ENCODE results near the gene SLC25A22. TPM values are rescaled to one million over a fixed set of nuclear protein-coding genes. Genes with fewer than 3 reads are reported as not detected.
A peak's percentile ranks its signal among the peaks of the same experiment; 100 is the strongest.

SLC25A22 gene
- total RNA-seq, 1 experiment from 2014 or later, result 11.1 TPM

- peak overlapping the region; percentile 40 for H3K27ac ChIP-seq
- peak; percentile 71 to 76 for DNase-seq (ENCODE audit: low read depth in 1 of 2, low spot score in 2 of 2)
- H3K36me3 ChIP-seq, result no peaks in the 10 kb centered on the region
- peak overlapping the region; percentile 57 for H3K4me3 ChIP-seq
- H3K4me1 ChIP-seq (replicated peaks), result peaks cover 27% of the 10 kb centered on the region
- no peaks in the 10 kb centered on the region for H3K27me3 ChIP-seq (replicated peaks)
- no peaks in the 10 kb centered on the region for H3K9me3 ChIP-seq (replicated peaks)
Observed at GRCh38 chr11:797296-798092, 587 bp downstream of the SLC25A22 start.

GRCh38 chr11:796565-797295 is 1.4 kb downstream of the SLC25A22 start:
- peak overlapping the region; percentile 57 for H3K4me3 ChIP-seq
- no peaks in the 10 kb centered on the region for H3K9me3 ChIP-seq (replicated peaks)
- no peak overlapping the region for H3K27ac ChIP-seq
- no peaks in the 10 kb centered on the region for H3K27me3 ChIP-seq (replicated peaks)
- H3K36me3 ChIP-seq, result no peaks in the 10 kb centered on the region
- peaks cover 27% of the 10 kb centered on the region for H3K4me1 ChIP-seq (replicated peaks)
- no peak for DNase-seq (ENCODE audit: low read depth in 1 of 2, low spot score in 2 of 2)

- DNase-seq (ENCODE audit: low read depth in 1 of 2, low spot score in 2 of 2), result peak; percentile 69 to 93
- Histone ChIP-seq H3K9me3 (replicated peaks) (no peaks in the 10 kb centered on the region), H3K27me3 (replicated peaks) (no peaks in the 10 kb centered on the region), H3K4me3 (peak overlapping the region; percentile 57), H3K36me3 (no peaks in the 10 kb centered on the region), H3K27ac (peak overlapping the region; percentile 38; the same call in 1 of the 2 replicates), H3K4me1 (replicated peaks) (peaks cover 27% of the 10 kb centered on the region)
Observed at GRCh38 chr11:795634-796564, 2.2 kb downstream of the SLC25A22 start.

GRCh38 chr11:794766-795633 is 3.1 kb downstream of the SLC25A22 start:
- Histone ChIP-seq H3K4me3 (peak overlapping the region; percentile 43), H3K4me1 (replicated peaks) (peaks cover 27% of the 10 kb centered on the region), H3K9me3 (replicated peaks) (no peaks in the 10 kb centered on the region), H3K36me3 (no peaks in the 10 kb centered on the region), H3K27me3 (replicated peaks) (no peaks in the 10 kb centered on the region), H3K27ac (no peak overlapping the region)
- DNase-seq (ENCODE audit: low read depth in 1 of 2, low spot score in 2 of 2), result no peak

GRCh38 chr11:794013-794765 is 3.9 kb downstream of the SLC25A22 start:
- no peaks in the 10 kb centered on the region for H3K36me3 ChIP-seq
- no peak overlapping the region for H3K4me3 ChIP-seq
- peaks cover 27% of the 10 kb centered on the region for H3K4me1 ChIP-seq (replicated peaks)
- no peak for DNase-seq (ENCODE audit: low read depth in 1 of 2, low spot score in 2 of 2)
- H3K9me3 ChIP-seq (replicated peaks), result no peaks in the 10 kb centered on the region
- H3K27ac ChIP-seq, result no peak overlapping the region
- no peaks in the 10 kb centered on the region for H3K27me3 ChIP-seq (replicated peaks)

- Histone ChIP-seq H3K27me3 (replicated peaks) (no peaks in the 10 kb centered on the region), H3K36me3 (no peaks in the 10 kb centered on the region), H3K27ac (no peak overlapping the region), H3K4me3 (no peak overlapping the region), H3K4me1 (replicated peaks) (peaks cover 27% of the 10 kb centered on the region), H3K9me3 (replicated peaks) (no peaks in the 10 kb centered on the region)
- no peak for DNase-seq (ENCODE audit: low read depth in 1 of 2, low spot score in 2 of 2)
Observed at GRCh38 chr11:793556-793955, 4.5 kb downstream of the SLC25A22 start.

GRCh38 chr11:792873-793272 is 5.2 kb downstream of the SLC25A22 start:
- no peak overlapping the region for H3K4me3 ChIP-seq
- no peaks in the 10 kb centered on the region for H3K36me3 ChIP-seq

GRCh38 chr11:792535-792821 is 5.6 kb downstream of the SLC25A22 start:
- Histone ChIP-seq H3K4me1 (replicated peaks) (peaks cover 21% of the 10 kb centered on the region), H3K9me3 (replicated peaks) (no peaks in the 10 kb centered on the region), H3K4me3 (no peak overlapping the region), H3K27ac (no peak overlapping the region), H3K36me3 (no peaks in the 10 kb centered on the region), H3K27me3 (replicated peaks) (no peaks in the 10 kb centered on the region)
- no peak for DNase-seq (ENCODE audit: low read depth in 1 of 2, low spot score in 2 of 2)

More at GRCh38 chr11:792873-793272, 5.2 kb downstream of the SLC25A22 start:
- Histone ChIP-seq H3K4me1 (replicated peaks) (peaks cover 23% of the 10 kb centered on the region), H3K27me3 (replicated peaks) (no peaks in the 10 kb centered on the region), H3K9me3 (replicated peaks) (no peaks in the 10 kb centered on the region), H3K27ac (no peak overlapping the region)
- DNase-seq (ENCODE audit: low read depth in 1 of 2, low spot score in 2 of 2), result no peak

GRCh38 chr11:791658-792534 is 6.2 kb downstream of the SLC25A22 start:
- no peaks in the 10 kb centered on the region for H3K9me3 ChIP-seq (replicated peaks)
- H3K4me1 ChIP-seq (replicated peaks), result peaks cover 15% of the 10 kb centered on the region
- no peaks in the 10 kb centered on the region for H3K36me3 ChIP-seq
- DNase-seq (ENCODE audit: low read depth in 1 of 2, low spot score in 2 of 2), result no peak
- H3K27me3 ChIP-seq (replicated peaks), result no peaks in the 10 kb centered on the region
- no peak overlapping the region for H3K27ac ChIP-seq
- no peak overlapping the region for H3K4me3 ChIP-seq

GRCh38 chr11:790721-791564 is 7.1 kb downstream of the SLC25A22 start:
- Histone ChIP-seq H3K4me1 (replicated peaks) (peaks cover 8% of the 10 kb centered on the region), H3K27me3 (replicated peaks) (no peaks in the 10 kb centered on the region), H3K36me3 (no peaks in the 10 kb centered on the region), H3K9me3 (replicated peaks) (no peaks in the 10 kb centered on the region), H3K4me3 (no peak overlapping the region), H3K27ac (no peak overlapping the region)
- DNase-seq (ENCODE audit: low read depth in 1 of 2, low spot score in 2 of 2), result no peak

GRCh38 chr11:789943-790342 is 8.1 kb downstream of the SLC25A22 start, which contains the start of gene CEND1:
Gene CEND1 (minus strand): TSS chr11:790090. CDS start chr11:788576, 1,514 bp downstream.
- no peak within 1 kb of the TSS for H3K27ac ChIP-seq
- H3K4me1 ChIP-seq (replicated peaks), result no peaks in the 10 kb centered on the region; the same call in 1 of the 2 replicates
- no peaks in the 10 kb centered on the region for H3K9me3 ChIP-seq (replicated peaks)
- DNase-seq (ENCODE audit: low read depth in 1 of 2, low spot score in 2 of 2), result no peak
- H3K27me3 ChIP-seq (replicated peaks), result no peaks in the 10 kb centered on the region
- no peaks in the 10 kb centered on the region for H3K36me3 ChIP-seq
- H3K4me3 ChIP-seq, result no peak within 1 kb of the TSS
